ENCODE results near the gene EPB41L2.

DNA sequence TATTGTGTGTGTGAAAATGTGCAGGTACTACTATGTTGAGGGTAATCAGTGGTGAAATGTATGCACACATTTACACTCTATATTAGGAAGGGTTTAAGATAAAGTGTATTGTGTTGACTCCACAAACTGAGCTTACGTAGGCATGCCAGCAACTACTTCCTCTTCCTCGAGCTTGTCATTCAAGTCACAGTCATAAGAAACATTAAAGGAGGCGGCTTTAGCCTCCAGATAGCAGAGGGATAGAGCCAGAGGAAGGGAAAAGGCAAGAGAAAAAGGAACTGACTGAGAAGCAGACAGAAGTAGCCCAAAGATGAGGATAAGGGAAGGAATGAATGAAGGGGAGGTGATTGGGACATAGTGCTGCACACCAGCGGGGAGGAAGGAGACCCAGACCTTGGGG lies 180.7 kb downstream of the EPB41L2 start:
- TF ChIP-seq CTCF (IDR thresholded peaks at IDR 0.05; ENCODE audit: insufficient read depth, low read depth, low read length) = no peak
- no peak for TF ChIP-seq EZH2 (IDR thresholded peaks at IDR 0.05; ENCODE audit: insufficient read depth, low read length)
